Uterus (tissue), 4 donors: Measurements from ENCODE around the gene DIAPH2. TPM values are rescaled to one million over a fixed set of nuclear protein-coding genes. Genes with fewer than 3 reads are reported as not detected.

Experiments
- DNase-seq, 2 donors: peaks; one replicate each; pipeline ENCODE4 v3.0.0-alpha.2; 2019 to 2020
- H3K27ac ChIP-seq, 2 donors: fragments of 200-600 bp; sonication (generic); 1 replicate in 1 of 2; 2 replicates in 1 of 2; pipeline ENCODE4 v1.5.1; 2016 to 2018
- H3K27me3 ChIP-seq, 2 donors: fragments of 200-600 bp; sonication (generic); one replicate each; pipeline ENCODE4 v1.5.1; 2018 to 2019; ENCODE audit warnings: control low read depth in 1 of 2
- H3K36me3 ChIP-seq, 2 donors: fragments of 200-600 bp; sonication (generic); one replicate each; pipeline ENCODE4 v1.5.1; 2019; ENCODE audit warnings: control low read depth in 1 of 2
- H3K4me1 ChIP-seq, 2 donors: fragments of 200-600 bp; sonication (generic); one replicate each; pipeline ENCODE4 v1.5.1; 2018 to 2019; ENCODE audit warnings: control low read depth in 1 of 2
- H3K4me3 ChIP-seq, 2 donors: fragments of 200-600 bp; sonication (generic); 1 replicate in 1 of 2; 2 replicates in 1 of 2; pipeline ENCODE4 v1.5.1; 2018 to 2019; ENCODE audit warnings: mild to moderate bottlenecking in 1 of 2
- H3K9me3 ChIP-seq, 2 donors: fragments of 200-600 bp; sonication (generic); one replicate each; pipeline ENCODE4 v1.5.1; 2019; ENCODE audit warnings: control low read depth in 1 of 2
- CTCF ChIP-seq, 4 experiments: fragments of 200-600 bp in 2 of 4; fragments of 450-650 bp in 2 of 4; sonication (generic) in 2 of 4; IDR thresholded peaks; one replicate each; pipeline ENCODE4 v1.5.1; 2016 to 2019; ENCODE audit warnings: antibody characterized with exemption in 4 of 4, mild to moderate bottlenecking in 2 of 4, moderate library complexity in 1 of 4
- POLR2A ChIP-seq, 2 donors: fragments of 450-650 bp; IDR thresholded peaks; one replicate each; pipeline ENCODE4 v1.6.1; 2016; ENCODE audit warnings: antibody characterized with exemption in 2 of 2, mild to moderate bottlenecking in 1 of 2, moderate library complexity in 1 of 2
- intact Hi-C: fragments of 100-400 bp; cut with DNase I; formaldehyde crosslinking; loops from one replicate; pipeline ENCODE4 v1.15.1; 2023; ENCODE audit warnings: low total_unique reads
- total RNA-seq, 4 donors: library from RNA; depleted of rRNA in 3 of 4; stranded (reverse); fragments of >200 nt in 3 of 4; gene quantifications; one replicate each; pipeline versions ENCODE4 v1.1.0 to v1.2.4, GENCODE V29; 2014 to 2023
- donor health status: DM: yes; HTN: yes; CAD: no.

The DIAPH2 gene
- total RNA-seq, 4 donors from 2014 or later: 16.7 to 41.5 (median 30.3) TPM

GRCh38 chrX:96692890-96693289 lies 8.2 kb downstream of the DIAPH2 start:
- no peak for DNase-seq
- H3K27ac ChIP-seq: no peak overlapping the region
- H3K9me3 ChIP-seq: no peaks in the 10 kb centered on the region
- H3K4me3 ChIP-seq: no peak overlapping the region
- TF ChIP-seq CTCF (IDR thresholded peaks at IDR 0.05) (no peak), POLR2A (IDR thresholded peaks at IDR 0.05) (no peak)
- intact Hi-C loops: no loop called here
- no peaks in the 10 kb centered on the region for H3K27me3 ChIP-seq
- no peaks in the 10 kb centered on the region for H3K4me1 ChIP-seq
- H3K36me3 ChIP-seq: no peaks in the 10 kb centered on the region

GRCh38 chrX:96693407-96693806 lies 8.8 kb downstream of the DIAPH2 start:
- Histone ChIP-seq H3K27ac (no peak overlapping the region), H3K36me3 (no peaks in the 10 kb centered on the region), H3K27me3 (no peaks in the 10 kb centered on the region), H3K4me3 (no peak overlapping the region), H3K9me3 (no peaks in the 10 kb centered on the region), H3K4me1 (no peaks in the 10 kb centered on the region)
- intact Hi-C loops: no loop called here
- TF ChIP-seq CTCF (IDR thresholded peaks at IDR 0.05): no peak
- no peak for TF ChIP-seq POLR2A (IDR thresholded peaks at IDR 0.05)
- DNase-seq: no peak

GRCh38 chrX:96696462-96696861 lies 11.8 kb downstream of the DIAPH2 start:
- Histone ChIP-seq H3K9me3 (no peaks in the 10 kb centered on the region), H3K36me3 (no peaks in the 10 kb centered on the region), H3K4me1 (no peaks in the 10 kb centered on the region), H3K4me3 (no peak overlapping the region), H3K27me3 (no peaks in the 10 kb centered on the region), H3K27ac (no peak overlapping the region)
- DNase-seq: no peak
- no peak for TF ChIP-seq CTCF (IDR thresholded peaks at IDR 0.05)
- TF ChIP-seq POLR2A (IDR thresholded peaks at IDR 0.05): no peak
- intact Hi-C loops: no loop called here

- Histone ChIP-seq H3K4me3 (no peak overlapping the region), H3K9me3 (no peaks in the 10 kb centered on the region), H3K27ac (no peak overlapping the region), H3K36me3 (no peaks in the 10 kb centered on the region), H3K4me1 (no peaks in the 10 kb centered on the region), H3K27me3 (no peaks in the 10 kb centered on the region)
- intact Hi-C loops: no loop called here
- no peak for DNase-seq
- TF ChIP-seq CTCF (IDR thresholded peaks at IDR 0.05): no peak
- no peak for TF ChIP-seq POLR2A (IDR thresholded peaks at IDR 0.05)
Measured at GRCh38 chrX:96700625-96701024, 16.0 kb downstream of the DIAPH2 start.

- Histone ChIP-seq H3K4me3 (no peak overlapping the region), H3K27me3 (no peaks in the 10 kb centered on the region), H3K9me3 (no peaks in the 10 kb centered on the region), H3K36me3 (no peaks in the 10 kb centered on the region), H3K4me1 (no peaks in the 10 kb centered on the region), H3K27ac (no peak overlapping the region)
- intact Hi-C loops: no loop called here
- DNase-seq: no peak
- TF ChIP-seq POLR2A (IDR thresholded peaks at IDR 0.05) (no peak), CTCF (IDR thresholded peaks at IDR 0.05) (no peak)
Measured at GRCh38 chrX:96703379-96703778, 18.7 kb downstream of the DIAPH2 start.
